NCI-H2227 (cell line): ENCODE data around the gene SLC16A3.

Experiments
- DNase-seq: peaks from one replicate; lab custom pipeline; 2025; ENCODE audit not compliant: unreplicated experiment; lab: John Stamatoyannopoulos, UW

The SLC16A3 gene

GRCh38 chr17:82235056-82235774, 6.4 kb downstream of the SLC16A3 start:
- no peak for DNase-seq

DNA sequence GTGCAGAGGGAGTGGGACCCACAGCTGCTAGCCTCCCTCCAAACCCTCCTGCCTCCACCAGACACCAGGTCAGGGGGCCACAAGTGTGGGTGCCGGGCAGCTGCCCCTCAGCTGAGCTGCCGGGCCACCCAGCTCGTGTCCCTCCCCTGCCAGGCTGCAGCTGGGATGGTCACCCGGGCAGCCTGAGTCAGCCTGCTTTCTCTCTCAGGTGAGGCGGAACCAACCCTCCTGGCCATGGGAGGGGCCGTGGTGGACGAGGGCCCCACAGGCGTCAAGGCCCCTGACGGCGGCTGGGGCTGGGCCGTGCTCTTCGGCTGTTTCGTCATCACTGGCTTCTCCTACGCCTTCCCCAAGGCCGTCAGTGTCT, 6.9 kb downstream of the SLC16A3 start:
- no peak for DNase-seq

- no peak for DNase-seq
These were observed 7.5 kb downstream of the SLC16A3 start for GRCh38 chr17:82236142-82236971.

DNA sequence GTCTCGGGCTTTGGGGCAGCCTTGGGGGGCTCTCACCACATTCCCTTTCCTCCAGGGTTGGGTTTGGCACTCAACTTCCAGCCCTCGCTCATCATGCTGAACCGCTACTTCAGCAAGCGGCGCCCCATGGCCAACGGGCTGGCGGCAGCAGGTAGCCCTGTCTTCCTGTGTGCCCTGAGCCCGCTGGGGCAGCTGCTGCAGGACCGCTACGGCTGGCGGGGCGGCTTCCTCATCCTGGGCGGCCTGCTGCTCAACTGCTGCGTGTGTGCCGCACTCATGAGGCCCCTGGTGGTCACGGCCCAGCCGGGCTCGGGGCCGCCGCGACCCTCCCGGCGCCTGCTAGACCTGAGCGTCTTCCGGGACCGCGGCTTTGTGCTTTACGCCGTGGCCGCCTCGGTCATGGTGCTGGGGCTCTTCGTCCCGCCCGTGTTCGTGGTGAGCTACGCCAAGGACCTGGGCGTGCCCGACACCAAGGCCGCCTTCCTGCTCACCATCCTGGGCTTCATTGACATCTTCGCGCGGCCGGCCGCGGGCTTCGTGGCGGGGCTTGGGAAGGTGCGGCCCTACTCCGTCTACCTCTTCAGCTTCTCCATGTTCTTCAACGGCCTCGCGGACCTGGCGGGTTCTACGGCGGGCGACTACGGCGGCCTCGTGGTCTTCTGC, 8.4 kb downstream of the SLC16A3 start:
- no peak for DNase-seq

GRCh38 chr17:82237746-82238471, 9.1 kb downstream of the SLC16A3 start:
- DNase-seq: no peak

GRCh38 chr17:82238472-82239201, 9.8 kb downstream of the SLC16A3 start:
- DNase-seq: peak; percentile 62

DNA sequence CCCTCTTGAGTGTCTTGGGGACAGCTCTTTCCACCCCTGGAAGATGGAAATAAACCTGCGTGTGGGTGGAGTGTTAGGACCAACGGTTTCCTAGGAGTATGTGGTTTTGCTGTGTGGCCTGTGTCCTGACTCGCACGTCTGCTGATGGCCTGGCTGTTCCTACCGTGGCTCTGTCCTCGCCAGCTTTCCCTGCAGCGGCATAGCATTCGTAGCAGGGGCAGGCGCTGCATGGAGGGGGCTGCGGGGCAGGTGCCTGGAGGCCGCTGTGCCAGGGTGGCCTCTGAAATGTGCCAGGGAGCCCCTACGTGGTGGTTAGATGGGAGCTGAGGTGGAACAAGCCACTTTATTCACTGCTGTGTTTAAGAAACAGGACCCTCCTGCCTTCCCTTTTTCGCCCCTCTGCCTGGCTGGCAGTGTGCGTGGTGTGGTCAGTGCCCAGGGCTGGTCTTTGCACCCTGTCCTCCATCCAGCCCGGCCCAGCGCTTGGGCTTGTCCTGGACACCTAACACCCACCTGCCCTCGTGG, 10.6 kb downstream of the SLC16A3 start:
- no peak for DNase-seq

GRCh38 chr17:82239926-82240505, 11.2 kb downstream of the SLC16A3 start:
- no peak for DNase-seq

DNA sequence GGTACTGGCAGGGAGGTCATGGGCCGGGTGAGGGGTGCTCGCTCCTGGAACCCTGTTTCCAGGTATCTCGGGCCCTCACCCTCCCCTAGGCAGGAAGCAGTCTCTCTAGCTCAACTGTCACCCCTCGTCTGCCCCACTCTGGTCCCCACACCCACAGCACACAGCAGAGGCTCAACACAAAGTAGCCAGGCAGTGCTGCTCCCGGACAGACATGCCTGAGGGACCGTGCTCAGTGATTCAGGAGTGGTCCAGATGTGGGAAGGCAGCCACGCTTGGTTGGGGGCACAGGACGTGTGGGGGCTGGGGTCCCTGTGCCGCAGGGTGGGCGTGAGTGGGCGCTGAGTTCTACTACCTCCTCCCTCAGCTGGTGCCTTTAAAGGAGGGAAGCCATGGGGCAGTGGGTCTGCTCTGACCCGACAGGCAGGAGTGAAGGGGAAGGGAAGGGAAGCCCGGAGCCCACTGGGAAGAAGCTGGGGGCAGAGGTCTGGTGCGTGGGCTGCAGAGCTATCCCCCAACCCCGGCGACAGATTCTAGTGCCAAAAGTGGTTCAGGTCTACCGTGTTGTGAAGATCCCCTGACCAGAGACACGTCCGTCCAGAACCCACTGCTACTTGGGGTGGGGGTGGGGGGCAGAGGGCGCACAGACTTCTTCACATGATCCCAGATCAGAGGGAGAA, 11.8 kb downstream of the SLC16A3 start:
- no peak for DNase-seq

GRCh38 chr17:82241183-82241925, 12.5 kb downstream of the SLC16A3 start:
- no peak for DNase-seq

GRCh38 chr17:82241926-82242697, 13.3 kb downstream of the SLC16A3 start:
- DNase-seq: no peak

DNA sequence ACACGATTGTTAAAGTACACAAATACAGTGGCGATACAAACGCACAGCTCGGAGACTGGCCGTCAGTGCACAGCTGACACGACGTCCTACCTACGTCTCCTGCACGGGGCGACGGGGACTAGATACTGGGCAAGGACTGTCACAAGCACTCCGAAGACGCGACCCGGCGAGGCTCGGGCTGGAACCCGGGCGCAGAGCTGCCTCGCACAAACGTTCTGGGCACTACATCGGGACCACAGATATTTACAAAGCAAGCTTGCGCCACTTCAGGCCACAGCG, 13.8 kb downstream of the SLC16A3 start:
- no peak for DNase-seq

- DNase-seq: no peak
These were observed 14.3 kb downstream of the SLC16A3 start for GRCh38 chr17:82242977-82243647.

DNA sequence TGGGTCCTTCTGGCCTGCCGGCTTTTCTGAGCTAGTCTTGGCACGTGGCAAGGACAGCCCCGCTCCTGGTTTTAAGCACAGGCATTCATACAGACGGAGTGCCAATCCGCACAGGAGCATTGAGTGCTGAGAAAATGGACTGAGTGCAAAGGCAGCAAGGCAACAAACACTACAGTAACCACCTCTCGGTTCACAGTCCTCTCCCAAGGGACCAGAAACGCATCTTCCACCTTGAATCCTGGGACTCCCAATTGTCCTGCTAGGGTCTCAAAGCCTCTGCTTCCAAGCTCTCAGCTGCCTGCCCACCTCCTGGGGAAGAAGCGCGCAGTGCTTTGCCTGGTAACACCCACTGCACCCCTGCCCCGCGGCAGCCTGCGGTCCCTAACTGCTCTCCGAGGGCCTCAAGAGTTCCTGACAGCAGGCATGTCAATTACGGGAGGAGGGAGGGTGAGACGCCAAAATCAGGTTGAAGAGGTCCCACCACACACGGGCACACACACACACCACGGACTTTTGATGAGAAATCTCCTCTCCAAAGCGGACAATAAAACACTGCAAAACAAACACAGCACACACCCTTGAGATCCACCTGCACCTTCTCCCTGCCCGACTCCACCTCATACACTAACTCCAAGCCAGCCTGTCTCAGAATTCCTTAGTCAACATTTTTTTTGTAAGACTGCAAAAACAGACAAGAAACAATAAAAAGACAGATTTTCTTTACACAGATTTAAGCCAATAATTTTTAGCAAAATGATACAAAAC, 15.0 kb downstream of the SLC16A3 start:
- no peak for DNase-seq

DNA sequence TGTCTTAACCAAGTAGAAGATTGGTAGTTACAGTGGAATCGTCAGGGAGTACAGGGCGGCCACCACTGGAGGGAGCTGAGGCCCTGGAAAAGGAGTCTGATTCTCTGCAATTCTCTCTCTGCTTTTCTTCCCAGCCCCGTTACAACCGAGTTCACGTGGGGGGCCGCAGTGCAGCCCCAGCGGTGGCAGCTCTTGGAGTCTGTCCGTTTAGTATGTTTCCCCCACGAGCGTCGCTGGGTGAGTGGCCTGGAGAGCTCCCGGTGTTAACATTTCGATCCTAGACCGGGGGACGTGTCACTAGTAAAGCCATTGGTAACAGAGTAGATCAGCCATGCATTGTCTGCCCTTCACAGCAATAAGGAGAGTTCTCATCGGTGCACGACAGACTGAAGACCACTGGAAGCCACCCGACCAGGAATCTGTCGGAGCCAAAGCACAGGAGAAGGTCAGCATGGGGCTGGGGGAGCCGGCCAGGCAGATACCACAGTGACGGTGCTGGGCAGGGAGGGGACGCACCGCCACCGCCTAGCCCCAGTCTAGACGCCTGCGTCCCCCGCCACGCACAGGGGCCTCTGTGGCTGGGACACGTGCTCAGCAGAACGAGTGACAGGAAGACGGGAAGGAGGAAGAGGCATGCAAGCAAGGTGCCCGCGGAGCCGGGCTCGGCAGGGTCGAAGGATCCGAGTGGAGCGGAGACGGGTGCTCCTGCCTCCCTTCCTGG, 15.7 kb downstream of the SLC16A3 start:
- DNase-seq: no peak
